Pancreas (tissue), 10 donors: Measurements from ENCODE around the gene UCK2. TPM values are rescaled to one million over a fixed set of nuclear protein-coding genes. Genes with fewer than 3 reads are reported as not detected.

Source experiments
- ATAC-seq, 4 donors: fragments of 200-7000 bp; cut with Tn5 transposase; one replicate each; pipeline versions ENCODE4 v1.8.0 to v1.9.1; 2020; ENCODE audit warnings: mild to moderate bottlenecking in 4 of 4, moderate library complexity in 4 of 4
- DNase-seq, 6 donors: peaks; one replicate each; pipeline ENCODE4 v3.0.0-alpha.2; 2020
- FAIRE-seq: peaks from 2 replicates; lab custom pipeline; 2012; peaks lifted over from hg19 to GRCh38; lab: Jason Lieb, UNC
- H3K27ac ChIP-seq, 4 donors: fragments of 200-600 bp; sonication (generic); 1 replicate in 3 of 4; 2 replicates in 1 of 4; pipeline versions ENCODE4 v1.5.0 to v1.8.0; 2020
- H3K27me3 ChIP-seq, 4 donors: fragments of 200-600 bp; one replicate each; pipeline ENCODE4 v1.8.0; 2021
- H3K36me3 ChIP-seq, 3 donors: fragments of 200-600 bp; sonication (generic) in 1 of 3; one replicate each; pipeline versions ENCODE4 v1.5.0 to v1.8.0; 2020 to 2021
- H3K4me1 ChIP-seq, 3 donors: fragments of 200-600 bp; one replicate each; pipeline ENCODE4 v1.8.0; 2021
- H3K4me3 ChIP-seq, 4 donors: fragments of 200-600 bp; sonication (generic) in 2 of 4; one replicate each; pipeline versions ENCODE4 v1.5.0 to v1.8.0; 2020 to 2021
- H3K9me3 ChIP-seq, 4 donors: fragments of 200-600 bp; one replicate each; pipeline ENCODE4 v1.8.0; 2021
- WGBS, 2 donors: extraction: QIAGEN DNeasy Blood & Tissue Kit; methylation state at CpG; one replicate each; pipeline ENCODE4 v1.1.7; 2013; 5-methylcytosine and 5-hydroxymethylcytosine counted together
- intact Hi-C, 3 donors: fragments of 100-400 bp; cut with DNase I; formaldehyde crosslinking; loops; one replicate each; pipeline versions ENCODE4 v1.11.1 to v1.14.2; 2022
- polyA plus RNA-seq, 2 donors: library from polyadenylated mRNA; stranded (reverse); fragments of 200-250 nt; gene quantifications; one replicate each; pipeline ENCODE4 v1.2.3, GENCODE V29; 2013
- total RNA-seq, 6 donors: library from RNA; stranded (reverse); fragmentation: NEBNext Ultra II Directional in 4 of 6; extraction: Animal tissue kit (Norgen Biotek cat#: 25700) in 4 of 6; gene quantifications; one replicate each; pipeline versions ENCODE4 v1.2.1 to v1.2.4, GENCODE V29; 2021 to 2023
- TF ChIP-seq, protein P1 (sequence below), 4 donors: fragments of 200-600 bp; sonication (generic) in 3 of 4; IDR thresholded peaks; one replicate each; pipeline versions ENCODE4 v1.5.0 to v1.8.0; 2021; ENCODE audit warnings: antibody characterized with exemption in 4 of 4
- donor health status: healthy with polysubstance abuse.
- donor health status: DM: no; HTN: no; CAD: no; lungs with moderate emphysema.
- donor health status: DM: no; HTN: no; CAD: no.
- donor health status: control.
- donor health status: control.
- donor health status: Bipolar disorder and iron deficiency.
- donor health status: DM: yes; HTN: yes; CAD: no.
- donor health status: DM: no; HTN: no; CAD: no.
- donor health status: DM: no; HTN: no; CAD: no.
- donor health status: DM: yes; HTN: yes; CAD: no.

The UCK2 gene
- total and polyA plus RNA-seq, 8 donors = 10.6 to 25.5 (median 15.5) TPM

DNA sequence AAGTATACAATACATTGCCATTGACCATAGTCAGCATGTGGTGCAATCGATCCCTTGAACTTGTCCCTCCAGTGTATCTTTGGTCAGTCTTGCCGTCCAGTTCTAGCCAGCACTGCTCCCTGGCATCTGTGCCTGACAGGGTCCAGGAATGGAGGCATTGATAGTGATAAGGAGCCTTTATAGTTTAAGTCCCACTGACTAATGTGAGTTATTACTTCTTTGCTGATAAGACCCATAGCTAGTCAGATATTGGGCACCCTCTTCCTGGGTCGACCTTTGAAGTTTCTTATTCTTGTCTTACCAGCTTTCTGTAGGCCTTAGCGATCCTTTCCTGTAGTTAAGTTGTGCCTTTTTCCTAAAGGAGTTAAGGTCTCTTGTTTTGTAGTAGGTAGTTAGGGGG lies 13.0 kb downstream of the UCK2 start:
- intact Hi-C loops = no loop called here
- DNase-seq (no peak), FAIRE-seq (no peak), ATAC-seq (no peak)
- Histone ChIP-seq H3K36me3 (no peaks in the 10 kb centered on the region), H3K27ac (no peak overlapping the region), H3K9me3 (no peaks in the 10 kb centered on the region), H3K4me3 (no peak overlapping the region), H3K27me3 (no peaks in the 10 kb centered on the region), H3K4me1 (peaks cover 7 to 28% (median 20%) of the 10 kb centered on the region in 3 donors)
- TF ChIP-seq, protein P1, sequence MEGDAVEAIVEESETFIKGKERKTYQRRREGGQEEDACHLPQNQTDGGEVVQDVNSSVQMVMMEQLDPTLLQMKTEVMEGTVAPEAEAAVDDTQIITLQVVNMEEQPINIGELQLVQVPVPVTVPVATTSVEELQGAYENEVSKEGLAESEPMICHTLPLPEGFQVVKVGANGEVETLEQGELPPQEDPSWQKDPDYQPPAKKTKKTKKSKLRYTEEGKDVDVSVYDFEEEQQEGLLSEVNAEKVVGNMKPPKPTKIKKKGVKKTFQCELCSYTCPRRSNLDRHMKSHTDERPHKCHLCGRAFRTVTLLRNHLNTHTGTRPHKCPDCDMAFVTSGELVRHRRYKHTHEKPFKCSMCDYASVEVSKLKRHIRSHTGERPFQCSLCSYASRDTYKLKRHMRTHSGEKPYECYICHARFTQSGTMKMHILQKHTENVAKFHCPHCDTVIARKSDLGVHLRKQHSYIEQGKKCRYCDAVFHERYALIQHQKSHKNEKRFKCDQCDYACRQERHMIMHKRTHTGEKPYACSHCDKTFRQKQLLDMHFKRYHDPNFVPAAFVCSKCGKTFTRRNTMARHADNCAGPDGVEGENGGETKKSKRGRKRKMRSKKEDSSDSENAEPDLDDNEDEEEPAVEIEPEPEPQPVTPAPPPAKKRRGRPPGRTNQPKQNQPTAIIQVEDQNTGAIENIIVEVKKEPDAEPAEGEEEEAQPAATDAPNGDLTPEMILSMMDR (IDR thresholded peaks at IDR 0.05) = no peak
- 41 to 47% methylated on average over 4 of the region's 4 CpGs for WGBS, 2 donors

DNA sequence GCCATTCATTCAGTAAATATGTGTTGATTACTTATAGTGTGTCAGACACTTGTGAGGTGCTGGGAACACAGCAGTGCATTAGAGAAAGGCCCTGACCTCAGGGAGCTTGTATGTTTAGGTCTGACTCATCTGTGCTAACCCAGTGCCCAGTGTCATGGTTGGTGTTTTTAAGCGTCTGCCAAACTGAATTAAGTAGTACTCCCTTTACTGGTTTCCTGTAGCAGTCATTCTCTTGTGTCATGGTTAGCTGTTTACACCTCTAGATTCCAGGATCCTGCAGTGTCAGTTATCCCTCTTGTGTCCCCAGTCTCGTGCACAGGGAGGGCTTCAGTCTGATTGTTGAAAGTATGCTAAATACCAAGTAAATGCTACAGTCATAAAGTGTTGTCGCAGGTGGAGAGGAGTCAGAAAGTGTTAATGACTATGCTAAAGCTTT lies 14.2 kb downstream of the UCK2 start:
- Histone ChIP-seq H3K4me3 (no peak overlapping the region), H3K4me1 (peaks cover 7 to 37% (median 20%) of the 10 kb centered on the region in 3 donors), H3K36me3 (no peaks in the 10 kb centered on the region), H3K27me3 (no peaks in the 10 kb centered on the region), H3K9me3 (no peaks in the 10 kb centered on the region), H3K27ac (no peak overlapping the region)
- ATAC-seq = no peak
- intact Hi-C loops = no loop called here
- FAIRE-seq = no peak
- TF ChIP-seq, protein P1 (IDR thresholded peaks at IDR 0.05) = no peak
- DNase-seq = no peak
- WGBS, 2 donors = 89 to 95% methylated on average over 3 of the region's 3 CpGs

DNA sequence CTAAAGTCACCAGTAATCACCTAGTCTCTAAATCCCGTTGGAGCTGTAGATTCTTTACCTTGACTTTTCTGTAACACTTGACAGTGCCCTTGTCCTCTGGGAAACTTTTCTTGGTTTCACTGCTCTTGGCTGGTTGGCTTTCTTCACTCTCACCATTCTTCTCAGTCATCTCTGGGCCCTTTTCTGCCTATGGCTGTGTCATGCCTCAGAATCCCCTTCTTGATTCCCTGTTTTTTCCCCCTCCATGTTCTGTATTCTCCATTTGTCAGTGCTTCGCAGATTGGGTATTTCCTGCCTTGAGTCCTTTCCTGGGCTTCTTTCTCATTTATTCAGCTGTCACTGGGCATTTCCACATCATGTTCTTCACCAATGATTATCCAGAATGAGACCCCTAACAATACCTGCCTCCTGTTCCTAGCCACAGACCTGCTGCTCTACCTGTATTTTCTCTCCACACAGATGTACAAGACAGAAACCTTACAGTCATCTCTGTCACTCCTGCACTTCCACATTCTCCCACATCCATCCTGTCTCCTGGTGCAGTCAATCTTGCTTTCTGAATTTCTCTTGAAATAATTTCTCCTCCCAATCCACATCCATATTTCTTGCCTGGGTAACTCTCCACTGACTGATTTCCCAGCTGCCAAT lies 14.7 kb downstream of the UCK2 start:
- H3K4me1 ChIP-seq = peaks cover 7 to 32% (median 20%) of the 10 kb centered on the region in 3 donors
- no peak for FAIRE-seq
- no peaks in the 10 kb centered on the region for H3K27me3 ChIP-seq

DNA sequence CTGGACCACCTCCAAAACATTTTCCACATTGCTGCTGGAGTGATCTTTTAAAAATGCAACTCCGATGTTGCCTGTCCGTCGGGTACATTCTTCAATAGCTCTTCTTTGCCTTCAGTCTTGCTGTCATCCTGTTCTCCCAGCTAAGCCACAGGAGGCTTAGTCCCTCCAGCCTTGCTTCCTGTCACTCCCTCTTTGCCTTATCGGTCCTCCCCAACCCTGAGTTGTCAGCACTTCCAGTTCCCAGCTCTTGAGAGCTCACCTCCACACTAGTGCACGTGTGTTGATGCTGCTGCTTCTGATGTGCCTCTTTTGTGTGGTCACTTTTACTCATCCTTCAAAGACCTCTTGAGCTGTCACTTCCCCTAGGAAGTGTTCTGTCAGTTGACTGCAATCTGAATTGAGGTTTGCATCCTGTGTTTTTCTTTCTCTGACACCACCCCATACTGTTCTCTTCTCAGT lies 15.3 kb downstream of the UCK2 start:
- no peaks in the 10 kb centered on the region for H3K27me3 ChIP-seq
- WGBS, 2 donors = 9 to 11% methylated on average over 5 of the region's 5 CpGs
- TF ChIP-seq, protein P1 (IDR thresholded peaks at IDR 0.05) = no peak
- H3K36me3 ChIP-seq = no peaks in the 10 kb centered on the region
- ATAC-seq = peak; percentile 36 to 82 (median 61)
- H3K27ac ChIP-seq = no peak overlapping the region
- DNase-seq = no peak
- no peak for FAIRE-seq
- no peak overlapping the region for H3K4me3 ChIP-seq
- intact Hi-C loops = no loop called here
- peaks cover 4 to 26% (median 16%) of the 10 kb centered on the region in 3 donors for H3K4me1 ChIP-seq
- no peaks in the 10 kb centered on the region for H3K9me3 ChIP-seq

More for the DNA sequence above, 14.7 kb downstream of the UCK2 start:
- Histone ChIP-seq H3K9me3 (no peaks in the 10 kb centered on the region), H3K27ac (no peak overlapping the region), H3K36me3 (no peaks in the 10 kb centered on the region), H3K4me3 (no peak overlapping the region)
- DNase-seq = no peak
- ATAC-seq = peak in 2 of 4 donors; percentile 8 to 35
- TF ChIP-seq, protein P1 (IDR thresholded peaks at IDR 0.05) = no peak
- WGBS, 2 donors = 58 to 60% methylated on average over 2 of the region's 2 CpGs
- intact Hi-C loops = no loop called here

DNA sequence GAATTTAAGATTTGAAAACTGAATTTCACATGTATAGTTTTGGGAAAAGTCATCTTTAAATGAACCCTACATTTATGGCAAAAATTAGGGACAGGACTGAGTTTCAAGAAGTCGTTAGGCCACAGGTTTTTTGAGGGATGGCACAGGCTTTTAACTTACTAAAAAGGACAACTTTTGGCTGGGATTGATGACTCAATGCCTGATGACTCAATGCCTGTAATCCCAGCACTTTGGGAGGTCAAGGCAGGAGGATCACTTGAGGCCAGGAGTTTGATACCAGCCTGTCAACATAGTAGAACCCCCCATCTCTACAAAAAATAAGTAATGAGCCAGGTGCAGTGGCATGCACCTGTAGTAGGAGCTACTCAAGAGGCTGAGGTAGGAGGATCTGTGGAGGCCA lies 15.9 kb downstream of the UCK2 start:
- H3K4me1 ChIP-seq = peaks cover 0 to 23% (median 10%) of the 10 kb centered on the region in 3 donors
- 90 to 94% methylated on average over 1 of the region's 1 CpG for WGBS, 2 donors
- ATAC-seq = no peak

More for the DNA sequence above, 15.9 kb downstream of the UCK2 start:
- FAIRE-seq = no peak
- H3K36me3 ChIP-seq = no peaks in the 10 kb centered on the region
- H3K4me3 ChIP-seq = no peak overlapping the region
- TF ChIP-seq, protein P1 (IDR thresholded peaks at IDR 0.05) = no peak
- H3K27ac ChIP-seq = no peak overlapping the region
- H3K27me3 ChIP-seq = no peaks in the 10 kb centered on the region
- intact Hi-C loops = no loop called here
- DNase-seq = no peak
- no peaks in the 10 kb centered on the region for H3K9me3 ChIP-seq
